ENCODE results near the gene AHNAK2. TPM values are rescaled to one million over a fixed set of nuclear protein-coding genes. Genes with fewer than 3 reads are reported as not detected.

The AHNAK2 gene
- total and polyA plus RNA-seq, 4 experiments from 2014 or later = 0.06 to 0.15 TPM; not detected in 2

DNA sequence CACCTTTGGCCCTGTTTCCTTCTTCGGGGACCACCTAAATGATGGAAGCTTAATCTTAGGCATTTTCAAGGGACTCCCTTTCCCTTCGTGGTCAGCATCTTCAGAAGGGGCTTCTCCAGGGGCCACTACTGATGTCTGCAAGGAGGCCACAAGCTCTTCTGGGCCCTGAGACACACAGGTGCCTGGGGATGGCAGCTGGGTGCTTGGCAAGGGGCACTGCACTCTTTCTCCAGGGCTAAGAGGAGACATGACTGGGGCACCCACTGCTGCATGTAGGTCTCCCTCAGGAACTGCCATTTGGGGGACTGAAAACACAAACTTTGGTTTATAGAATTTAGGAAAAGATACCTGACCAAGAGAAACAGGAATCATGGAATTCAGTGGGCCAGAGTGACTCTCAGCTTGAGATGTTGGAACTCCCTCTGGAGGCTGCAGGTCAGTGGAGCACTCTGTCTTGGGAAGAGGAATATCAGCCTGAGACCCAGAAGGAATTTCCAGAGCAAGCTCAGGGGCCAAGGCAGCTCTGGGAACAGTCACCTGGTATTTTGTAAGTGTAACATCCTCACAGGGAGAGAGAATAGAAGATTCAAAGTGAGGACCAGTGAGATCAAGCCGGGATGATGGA lies 37.5 kb downstream of the AHNAK2 start:
- Histone ChIP-seq H3K9me3 (ENCODE audit: control insufficient read depth in 1 of 2, low read length in 2 of 2) (no peaks in the 10 kb centered on the region), H3K4me3 (ENCODE audit: low read length in 2 of 2) (no peak overlapping the region), H3K4me1 (ENCODE audit: insufficient read depth, low read length) (no peaks in the 10 kb centered on the region), H3K27ac (ENCODE audit: low read depth, low read length) (no peak overlapping the region), H3K36me3 (ENCODE audit: insufficient read depth, low read length) (no peaks in the 10 kb centered on the region), H3K27me3 (ENCODE audit: insufficient read depth, low read length) (no peaks in the 10 kb centered on the region)
- H3K9me3 Mint-ChIP-seq = no peaks in the 10 kb centered on the region
- DNase-seq = no peak
- ChIA-PET POLR2A (ENCODE audit: partially characterized antibody) (no interaction called here), CTCF (ENCODE audit: partially characterized antibody) (no interaction called here)
- H3K36me3 Mint-ChIP-seq = no peaks in the 10 kb centered on the region
- peaks cover 6% of the 10 kb centered on the region in 2 donors for H3K27me3 Mint-ChIP-seq
- H3K4me3 Mint-ChIP-seq = no peak overlapping the region
- H3K27ac Mint-ChIP-seq = no peak overlapping the region
- no peaks in the 10 kb centered on the region for H3K4me1 Mint-ChIP-seq
- intact Hi-C loops (cut with micrococcal nuclease) = no loop called here

DNA sequence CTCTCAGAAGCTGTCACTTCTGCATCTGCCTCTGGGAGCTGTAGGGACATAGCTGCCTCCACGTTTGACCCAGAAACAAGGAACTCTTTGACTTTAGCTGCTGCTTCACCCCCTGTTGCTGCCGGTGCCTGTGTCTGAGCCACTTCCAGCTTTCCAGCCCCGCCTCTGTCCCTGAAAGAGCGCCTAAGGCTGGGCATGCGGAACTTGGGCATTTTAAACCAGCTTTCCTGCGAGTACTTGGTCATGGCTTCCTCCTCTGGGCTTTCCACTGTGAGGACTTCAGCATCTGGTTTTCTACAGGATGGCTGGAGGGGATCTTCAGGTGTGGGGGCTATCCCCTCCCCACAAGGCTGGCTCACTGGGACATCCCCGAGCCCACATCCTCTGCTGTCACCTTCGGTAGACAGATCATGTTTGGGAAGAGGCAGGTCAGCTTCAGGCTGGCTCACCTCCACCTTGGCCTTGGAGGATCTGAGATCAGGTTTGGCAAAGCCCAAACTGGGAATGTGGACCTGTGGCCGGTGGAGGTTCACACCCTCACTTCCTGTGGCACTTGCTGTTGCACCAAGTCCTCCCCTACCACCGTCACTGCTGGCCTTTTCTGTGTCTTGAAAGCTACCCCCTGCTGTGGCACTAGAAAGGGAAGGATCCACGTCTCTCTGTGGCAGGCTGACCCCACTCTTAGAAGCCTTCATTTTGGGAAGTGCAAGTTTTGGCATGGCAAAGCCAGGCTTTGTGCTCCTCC lies 38.3 kb downstream of the AHNAK2 start:
- Mint-ChIP-seq H3K4me1 (peaks cover 0 to 3% (median under 1%) of the 10 kb centered on the region in 4 donors), H3K27me3 (peaks cover 6 to 8% of the 10 kb centered on the region in 2 donors), H3K36me3 (no peaks in the 10 kb centered on the region), H3K9me3 (no peaks in the 10 kb centered on the region), H3K27ac (no peak overlapping the region), H3K4me3 (no peak overlapping the region)
- Histone ChIP-seq H3K4me3 (ENCODE audit: low read length in 2 of 2) (no peak overlapping the region), H3K36me3 (ENCODE audit: insufficient read depth, low read length) (no peaks in the 10 kb centered on the region), H3K27ac (ENCODE audit: low read depth, low read length) (no peak overlapping the region), H3K9me3 (ENCODE audit: control insufficient read depth in 1 of 2, low read length in 2 of 2) (no peaks in the 10 kb centered on the region), H3K27me3 (ENCODE audit: insufficient read depth, low read length) (no peaks in the 10 kb centered on the region), H3K4me1 (ENCODE audit: insufficient read depth, low read length) (no peaks in the 10 kb centered on the region)
- no peak for DNase-seq
- ChIA-PET CTCF (ENCODE audit: partially characterized antibody) (no interaction called here), POLR2A (ENCODE audit: partially characterized antibody) (no interaction called here)
- intact Hi-C loops (cut with micrococcal nuclease) = no loop called here

- intact Hi-C loops (cut with micrococcal nuclease) = no loop called here
- no peaks in the 10 kb centered on the region for H3K9me3 Mint-ChIP-seq
- no peak overlapping the region for H3K27ac Mint-ChIP-seq
- peaks cover 2 to 9% (median 3%) of the 10 kb centered on the region in 4 donors for H3K4me1 Mint-ChIP-seq
- Histone ChIP-seq H3K27me3 (ENCODE audit: insufficient read depth, low read length) (no peaks in the 10 kb centered on the region), H3K9me3 (ENCODE audit: control insufficient read depth in 1 of 2, low read length in 2 of 2) (no peaks in the 10 kb centered on the region), H3K4me1 (ENCODE audit: insufficient read depth, low read length) (no peaks in the 10 kb centered on the region), H3K27ac (ENCODE audit: low read depth, low read length) (no peak overlapping the region), H3K36me3 (ENCODE audit: insufficient read depth, low read length) (no peaks in the 10 kb centered on the region), H3K4me3 (ENCODE audit: low read length in 2 of 2) (no peak overlapping the region)
- POLR2A ChIA-PET (ENCODE audit: partially characterized antibody) = no interaction called here
- no peak overlapping the region for H3K4me3 Mint-ChIP-seq
- CTCF ChIA-PET (ENCODE audit: partially characterized antibody) = no interaction called here
- no peaks in the 10 kb centered on the region for H3K36me3 Mint-ChIP-seq
- no peak for DNase-seq
- H3K27me3 Mint-ChIP-seq = peaks cover 10 to 11% of the 10 kb centered on the region in 2 donors
Measured at GRCh38 chr14:104938960-104939359, 39.2 kb downstream of the AHNAK2 start.

GRCh38 chr14:104938436-104938835 lies 39.7 kb downstream of the AHNAK2 start:
- Mint-ChIP-seq H3K4me1 (peaks cover 2 to 9% (median 3%) of the 10 kb centered on the region in 4 donors), H3K36me3 (no peaks in the 10 kb centered on the region), H3K27ac (no peak overlapping the region), H3K9me3 (no peaks in the 10 kb centered on the region), H3K4me3 (no peak overlapping the region), H3K27me3 (peaks cover 10 to 11% of the 10 kb centered on the region in 2 donors)
- ChIA-PET CTCF (ENCODE audit: partially characterized antibody) (interaction anchor here (1.0 kb wide), 1 partner anchor 107 kb away, joined by 4 read pairs; no protein-coding TSS in a partner anchor), POLR2A (ENCODE audit: partially characterized antibody) (no interaction called here)
- DNase-seq = no peak
- no peaks in the 10 kb centered on the region for H3K9me3 ChIP-seq (ENCODE audit: control insufficient read depth in 1 of 2, low read length in 2 of 2)
- intact Hi-C loops (cut with micrococcal nuclease) = no loop called here
- H3K4me1 ChIP-seq (ENCODE audit: insufficient read depth, low read length) = no peaks in the 10 kb centered on the region
- no peaks in the 10 kb centered on the region for H3K36me3 ChIP-seq (ENCODE audit: insufficient read depth, low read length)
- no peak overlapping the region for H3K27ac ChIP-seq (ENCODE audit: low read depth, low read length)
- no peaks in the 10 kb centered on the region for H3K27me3 ChIP-seq (ENCODE audit: insufficient read depth, low read length)
- no peak overlapping the region for H3K4me3 ChIP-seq (ENCODE audit: low read length in 2 of 2)

GRCh38 chr14:104937694-104938365 lies 40.3 kb downstream of the AHNAK2 start:
- Mint-ChIP-seq H3K4me1 (peaks cover 2 to 9% (median 3%) of the 10 kb centered on the region in 4 donors), H3K27me3 (peaks cover 10 to 11% of the 10 kb centered on the region in 2 donors), H3K9me3 (no peaks in the 10 kb centered on the region), H3K4me3 (no peak overlapping the region), H3K27ac (no peak overlapping the region), H3K36me3 (no peaks in the 10 kb centered on the region)
- H3K9me3 ChIP-seq (ENCODE audit: control insufficient read depth in 1 of 2, low read length in 2 of 2) = no peaks in the 10 kb centered on the region
- no peak overlapping the region for H3K4me3 ChIP-seq (ENCODE audit: low read length in 2 of 2)
- H3K27ac ChIP-seq (ENCODE audit: low read depth, low read length) = no peak overlapping the region
- H3K36me3 ChIP-seq (ENCODE audit: insufficient read depth, low read length) = no peaks in the 10 kb centered on the region
- ChIA-PET POLR2A (ENCODE audit: partially characterized antibody) (no interaction called here), CTCF (ENCODE audit: partially characterized antibody) (interaction anchor here (1.0 kb wide), 1 partner anchor 107 kb away, joined by 4 read pairs; no protein-coding TSS in a partner anchor)
- intact Hi-C loops (cut with micrococcal nuclease) = no loop called here
- H3K4me1 ChIP-seq (ENCODE audit: insufficient read depth, low read length) = no peaks in the 10 kb centered on the region
- H3K27me3 ChIP-seq (ENCODE audit: insufficient read depth, low read length) = no peaks in the 10 kb centered on the region
- no peak for DNase-seq

GRCh38 chr14:104937161-104937560 lies 41.0 kb downstream of the AHNAK2 start:
- intact Hi-C loops (cut with micrococcal nuclease) = no loop called here
- peaks cover 2 to 9% (median 3%) of the 10 kb centered on the region in 4 donors for H3K4me1 Mint-ChIP-seq

DNA sequence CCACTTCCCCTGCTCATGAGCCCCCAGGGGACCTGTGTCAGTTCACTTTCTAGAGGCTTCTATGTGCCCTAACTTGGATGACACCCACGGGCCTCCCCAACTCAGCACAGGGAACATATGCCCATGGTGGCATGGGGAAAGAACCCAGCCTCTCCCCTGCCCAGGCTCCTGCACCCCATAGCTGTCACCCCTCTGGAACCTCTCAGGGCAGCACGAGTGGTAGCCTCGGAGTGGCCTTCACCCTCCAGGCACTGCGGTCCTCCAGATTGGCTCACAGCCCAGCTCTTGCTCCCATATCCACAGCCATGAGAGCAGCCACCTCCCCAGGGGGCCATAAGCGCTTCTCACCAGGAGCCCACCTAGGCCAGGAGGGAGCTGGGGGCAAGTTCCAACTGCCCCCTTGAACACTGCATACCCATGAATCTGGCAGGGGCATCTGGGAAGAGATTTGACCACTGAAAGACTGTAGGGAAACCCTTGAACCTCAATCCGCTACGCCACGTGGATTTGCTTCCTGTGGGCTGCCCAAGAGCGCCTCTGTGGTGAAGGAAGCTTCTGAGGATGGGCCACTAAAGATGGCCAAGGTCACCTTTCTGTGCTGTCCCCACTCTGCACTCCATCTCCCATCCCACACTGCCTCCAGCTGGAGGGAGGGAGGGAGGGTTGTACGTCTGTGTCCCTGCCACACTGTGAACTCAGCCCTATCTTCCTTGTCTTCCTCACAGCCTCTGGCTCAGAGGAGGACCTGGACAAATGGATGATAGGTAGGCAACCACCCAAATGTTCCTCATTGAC lies 41.6 kb downstream of the AHNAK2 start:
- H3K9me3 Mint-ChIP-seq = no peaks in the 10 kb centered on the region
- Histone ChIP-seq H3K4me1 (ENCODE audit: insufficient read depth, low read length) (no peaks in the 10 kb centered on the region), H3K27me3 (ENCODE audit: insufficient read depth, low read length) (no peaks in the 10 kb centered on the region), H3K4me3 (ENCODE audit: low read length in 2 of 2) (no peak overlapping the region), H3K27ac (ENCODE audit: low read depth, low read length) (no peak overlapping the region), H3K36me3 (ENCODE audit: insufficient read depth, low read length) (no peaks in the 10 kb centered on the region), H3K9me3 (ENCODE audit: control insufficient read depth in 1 of 2, low read length in 2 of 2) (no peaks in the 10 kb centered on the region)
- H3K36me3 Mint-ChIP-seq = no peaks in the 10 kb centered on the region
- H3K27me3 Mint-ChIP-seq = peaks cover 10 to 11% of the 10 kb centered on the region in 2 donors
- no peak overlapping the region for H3K27ac Mint-ChIP-seq
- no peak overlapping the region for H3K4me3 Mint-ChIP-seq
- POLR2A ChIA-PET (ENCODE audit: partially characterized antibody) = no interaction called here
- peaks cover 2 to 9% (median 3%) of the 10 kb centered on the region in 4 donors for H3K4me1 Mint-ChIP-seq
- CTCF ChIA-PET (ENCODE audit: partially characterized antibody) = no interaction called here
- DNase-seq = no peak
- intact Hi-C loops (cut with micrococcal nuclease) = no loop called here

More at GRCh38 chr14:104937161-104937560, 41.0 kb downstream of the AHNAK2 start:
- H3K36me3 Mint-ChIP-seq = no peaks in the 10 kb centered on the region
- ChIA-PET CTCF (ENCODE audit: partially characterized antibody) (no interaction called here), POLR2A (ENCODE audit: partially characterized antibody) (no interaction called here)
- Histone ChIP-seq H3K36me3 (ENCODE audit: insufficient read depth, low read length) (no peaks in the 10 kb centered on the region), H3K27ac (ENCODE audit: low read depth, low read length) (no peak overlapping the region), H3K4me3 (ENCODE audit: low read length in 2 of 2) (no peak overlapping the region), H3K9me3 (ENCODE audit: control insufficient read depth in 1 of 2, low read length in 2 of 2) (no peaks in the 10 kb centered on the region), H3K4me1 (ENCODE audit: insufficient read depth, low read length) (no peaks in the 10 kb centered on the region), H3K27me3 (ENCODE audit: insufficient read depth, low read length) (no peaks in the 10 kb centered on the region)
- H3K9me3 Mint-ChIP-seq = no peaks in the 10 kb centered on the region
- H3K4me3 Mint-ChIP-seq = no peak overlapping the region
- peaks cover 10 to 11% of the 10 kb centered on the region in 2 donors for H3K27me3 Mint-ChIP-seq
- no peak for DNase-seq
- no peak overlapping the region for H3K27ac Mint-ChIP-seq
